ENCODE measurements around the gene NFKBIZ.
"Not testable (repeated sequence)": the region's sequence is repeated elsewhere in the genome, so short reads cannot be mapped to it uniquely, and the experiment has no call there.

NFKBIZ gene

DNA sequence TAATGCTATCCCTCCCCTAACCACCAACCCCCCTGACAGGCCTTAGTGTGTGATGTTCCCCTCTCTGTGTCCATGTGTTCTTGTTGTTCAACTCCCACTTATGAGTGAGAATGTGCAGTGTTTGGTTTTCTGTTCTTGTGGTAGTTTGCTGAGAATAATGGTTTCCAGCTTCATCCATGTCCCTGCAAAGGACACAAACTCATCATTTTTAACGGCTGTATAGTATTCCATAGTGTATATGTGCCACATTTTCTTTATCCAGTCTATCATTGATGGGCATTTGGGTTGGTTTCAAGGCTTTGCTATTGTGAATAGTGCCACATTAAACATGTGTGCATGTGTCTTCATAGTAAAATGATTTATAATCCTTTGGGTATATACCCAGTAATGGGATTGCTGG lies 56.3 kb downstream of the NFKBIZ start:
- FAIRE-seq; DNase-seq (ENCODE audit: insufficient read length, low spot score): not testable (repeated sequence)

All from GM19239 (cell line).